K562 (cell line): Measurements from ENCODE around the gene MYO18B. TPM values are rescaled to one million over a fixed set of nuclear protein-coding genes. Genes with fewer than 3 reads are reported as not detected.

Experiments used
- CREB5 ChIP-seq: fragments of 250-450 bp; sonication (Bioruptor Pico); IDR thresholded peaks from 2 replicates; pipeline ENCODE4 v1.5.0; 2020; ENCODE audit warnings: mild to moderate bottlenecking
- GMEB1 ChIP-seq: fragments of 250-450 bp; sonication (Bioruptor Pico); IDR thresholded peaks from 2 replicates; pipeline ENCODE4 v1.4.0; 2020; ENCODE audit warnings: mild to moderate bottlenecking
- IFI16 ChIP-seq: fragments of 250-450 bp; sonication (Bioruptor Pico); IDR thresholded peaks from 2 replicates; pipeline ENCODE4 v2.1.2; 2022; ENCODE audit warnings: mild to moderate bottlenecking, inconsistent platforms
- NFXL1 ChIP-seq: fragments of 450-650 bp; formaldehyde crosslinking; IDR thresholded peaks from 2 replicates; pipeline ENCODE4 v1.4.0; 2021; ENCODE audit warnings: mild to moderate bottlenecking
- SMARCB1 ChIP-seq: IDR thresholded peaks from 2 replicates; pipeline ENCODE4 v1.6.1; 2011; ENCODE audit warnings: improper control_type of control experiment, low read depth; ENCODE audit not compliant: insufficient read length
- SNIP1 ChIP-seq: fragments of 450-650 bp; IDR thresholded peaks from 2 replicates; pipeline ENCODE4 v1.7.1; 2017; ENCODE audit warnings: low read depth, mild to moderate bottlenecking
- SOX6 ChIP-seq: fragments of 450-650 bp; IDR thresholded peaks from 2 replicates; pipeline ENCODE4 v1.6.1; 2014; ENCODE audit warnings: mild to moderate bottlenecking
- ZBED1 ChIP-seq: IDR thresholded peaks from 2 replicates; pipeline ENCODE4 v1.6.1; 2014
- ZBTB40 ChIP-seq, 2 experiments: fragments of 450-650 bp in 1 of 2; sonication (generic) in 1 of 2; formaldehyde crosslinking in 1 of 2; IDR thresholded peaks; 2 replicates each; pipeline versions ENCODE4 v1.7.1 to v1.9.0; 2016 to 2022; ENCODE audit warnings: inconsistent platforms in 1 of 2, mild to moderate bottlenecking in 1 of 2, missing genetic modification reagents in 1 of 2
- polyA plus RNA-seq, 8 experiments: library from polyadenylated mRNA; depleted of rRNA in 4 of 8; stranded (reverse) in 5 of 8; unstranded in 3 of 8; fragments of >200 nt; fragmentation: Nextera tagmentation in 2 of 8; fragmentation: Illumina TruSeq in 1 of 8; extraction: Ambion mirVana in 2 of 8; extraction: Trizol in 1 of 8; gene quantifications; 2 replicates each; pipeline versions ENCODE4 v1.2.1 to v1.2.3, GENCODE V29; 2011 to 2014; ENCODE audit warnings: inconsistent platforms in 1 of 8, missing spikeins in 1 of 8
- total RNA-seq, 7 experiments: library from RNA; depleted of rRNA in 6 of 7; stranded (reverse); fragments of >200 nt in 6 of 7; fragmentation: Illumina TruSeq in 2 of 7; extraction: Trizol in 2 of 7; gene quantifications; 2 replicates each; pipeline versions ENCODE4 v1.2.1 to v1.2.3, GENCODE V29; 2011 to 2021; ENCODE audit warnings: low replicate concordance in 1 of 7

Gene MYO18B
- total and polyA plus RNA-seq, 9 of the 15 experiments (the other 6 are each of a cell fraction or from before 2014, with no cell fraction given) = 0.06 to 7.0 (median 4.3) TPM

- TF ChIP-seq CREB5 (CRISPR knock-in tag) = no peak
- TF ChIP-seq SMARCB1 = no peak
- TF ChIP-seq GMEB1 (CRISPR knock-in tag) = no peak
- TF ChIP-seq SOX6 = no peak
- no peak for TF ChIP-seq NFXL1 (CRISPR knock-in tag)
- no peak for TF ChIP-seq IFI16 (CRISPR knock-in tag)
- no peak for TF ChIP-seq SNIP1
- no peak for TF ChIP-seq ZBED1
- TF ChIP-seq ZBTB40 (IDR thresholded peaks at IDR 0.05) = no peak
- TF ChIP-seq ZBTB40 (CRISPR knock-in tag; IDR thresholded peaks at IDR 0.05) = no peak
These were observed 289.7 kb downstream of the MYO18B start (continued) for GRCh38 chr22:26031641-26032040.
